ENCODE data around the gene RAB38.

Gene RAB38

DNA sequence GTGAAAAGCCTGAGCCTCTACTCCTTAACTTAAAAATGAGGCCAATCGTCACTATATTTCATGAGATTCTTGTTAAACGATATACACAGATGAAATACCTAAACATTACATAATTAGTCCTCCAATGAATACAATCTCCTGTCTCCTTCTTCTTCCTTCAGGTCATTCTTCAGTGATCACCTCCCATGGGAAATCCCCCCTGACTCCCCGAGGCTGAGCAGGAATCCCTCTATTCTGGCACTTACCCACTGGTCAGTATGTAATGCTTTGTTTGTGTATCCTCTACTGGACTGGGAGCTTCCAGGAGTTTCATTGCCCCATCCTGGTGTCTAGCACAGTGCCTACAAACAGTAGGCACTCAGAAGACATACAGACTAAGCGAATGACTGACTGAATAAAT is 52.3 kb downstream of the RAB38 start:
- TF ChIP-seq, protein P1, sequence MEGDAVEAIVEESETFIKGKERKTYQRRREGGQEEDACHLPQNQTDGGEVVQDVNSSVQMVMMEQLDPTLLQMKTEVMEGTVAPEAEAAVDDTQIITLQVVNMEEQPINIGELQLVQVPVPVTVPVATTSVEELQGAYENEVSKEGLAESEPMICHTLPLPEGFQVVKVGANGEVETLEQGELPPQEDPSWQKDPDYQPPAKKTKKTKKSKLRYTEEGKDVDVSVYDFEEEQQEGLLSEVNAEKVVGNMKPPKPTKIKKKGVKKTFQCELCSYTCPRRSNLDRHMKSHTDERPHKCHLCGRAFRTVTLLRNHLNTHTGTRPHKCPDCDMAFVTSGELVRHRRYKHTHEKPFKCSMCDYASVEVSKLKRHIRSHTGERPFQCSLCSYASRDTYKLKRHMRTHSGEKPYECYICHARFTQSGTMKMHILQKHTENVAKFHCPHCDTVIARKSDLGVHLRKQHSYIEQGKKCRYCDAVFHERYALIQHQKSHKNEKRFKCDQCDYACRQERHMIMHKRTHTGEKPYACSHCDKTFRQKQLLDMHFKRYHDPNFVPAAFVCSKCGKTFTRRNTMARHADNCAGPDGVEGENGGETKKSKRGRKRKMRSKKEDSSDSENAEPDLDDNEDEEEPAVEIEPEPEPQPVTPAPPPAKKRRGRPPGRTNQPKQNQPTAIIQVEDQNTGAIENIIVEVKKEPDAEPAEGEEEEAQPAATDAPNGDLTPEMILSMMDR (IDR thresholded peaks at IDR 0.05; ENCODE audit: borderline replicate concordance, insufficient read depth, low read depth, low read length): no peak
- no peak overlapping the region for H3K4me3 ChIP-seq (ENCODE audit: low read depth, low read length)

GRCh38 chr11:88119561-88119960 is 55.7 kb downstream of the RAB38 start:
- H3K4me3 ChIP-seq (ENCODE audit: low read depth, low read length): no peak overlapping the region
- TF ChIP-seq, protein P1 (IDR thresholded peaks at IDR 0.05; ENCODE audit: borderline replicate concordance, insufficient read depth, low read depth, low read length): no peak

- TF ChIP-seq, protein P1 (IDR thresholded peaks at IDR 0.05; ENCODE audit: borderline replicate concordance, insufficient read depth, low read depth, low read length): no peak
- no peak overlapping the region for H3K4me3 ChIP-seq (ENCODE audit: low read depth, low read length)
These were observed 57.9 kb downstream of the RAB38 start for GRCh38 chr11:88117281-88117858.

DNA sequence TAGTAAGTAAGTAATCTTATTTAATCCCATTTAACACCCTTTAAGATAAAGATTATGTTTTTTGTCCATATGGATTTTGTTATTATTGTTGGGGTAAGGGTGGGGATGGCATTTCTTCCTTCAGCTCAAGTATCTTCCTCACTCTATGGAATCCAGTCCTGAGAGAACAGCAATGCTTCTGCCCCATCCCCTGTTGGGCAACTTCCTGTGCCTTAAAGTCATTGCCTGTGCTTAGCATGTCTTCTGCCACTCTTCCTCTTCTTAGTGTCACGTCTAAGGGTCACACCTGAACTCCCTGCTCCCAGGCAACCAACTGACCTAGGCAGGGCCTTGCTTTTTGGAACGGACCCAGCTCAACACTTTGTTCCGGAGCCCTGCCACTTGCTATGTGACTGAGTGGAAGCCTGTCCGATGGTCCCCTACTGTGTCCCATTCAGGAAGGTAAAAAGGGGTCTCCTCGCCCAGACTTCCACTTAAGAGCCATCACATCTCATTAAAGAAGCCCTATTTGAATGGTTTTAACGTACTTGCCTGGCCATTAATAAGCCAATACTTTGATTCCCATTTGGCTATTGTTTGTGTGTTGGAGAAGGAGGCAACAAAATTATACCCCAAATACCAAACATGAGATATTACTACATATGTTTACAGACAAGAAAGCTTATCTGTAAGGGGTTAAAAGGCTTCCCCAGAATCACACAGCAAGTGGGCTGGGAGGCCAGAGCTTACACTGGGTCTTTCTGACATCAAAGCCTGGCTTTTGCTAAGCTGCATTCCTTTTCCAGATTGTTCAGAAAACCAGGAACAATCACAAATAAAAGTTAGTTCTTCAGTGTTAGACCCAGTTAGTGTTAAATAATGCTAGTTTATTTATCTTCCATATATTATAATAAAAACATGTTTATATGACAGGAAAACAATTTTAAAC is 59.2 kb downstream of the RAB38 start:
- H3K4me3 ChIP-seq (ENCODE audit: low read depth, low read length): no peak overlapping the region
- TF ChIP-seq, protein P1 (IDR thresholded peaks at IDR 0.05; ENCODE audit: borderline replicate concordance, insufficient read depth, low read depth, low read length): no peak

- TF ChIP-seq, protein P1 (IDR thresholded peaks at IDR 0.05; ENCODE audit: borderline replicate concordance, insufficient read depth, low read depth, low read length): no peak
- H3K4me3 ChIP-seq (ENCODE audit: low read depth, low read length): no peak overlapping the region
These were observed 60.7 kb downstream of the RAB38 start for GRCh38 chr11:88114486-88115045.

GRCh38 chr11:88106666-88107065 is 68.6 kb downstream of the RAB38 start:
- H3K4me3 ChIP-seq (ENCODE audit: low read depth, low read length): no peak overlapping the region
- TF ChIP-seq, protein P1 (IDR thresholded peaks at IDR 0.05; ENCODE audit: borderline replicate concordance, insufficient read depth, low read depth, low read length): no peak

Measured in GM12875 (cell line).